SJCRH30 (cell line): Measurements from ENCODE around the gene NFE2L2. TPM values are rescaled to one million over a fixed set of nuclear protein-coding genes. Genes with fewer than 3 reads are reported as not detected.
A peak's percentile ranks its signal among the peaks of the same experiment; 100 is the strongest.
"Not testable (repeated sequence)": the region's sequence is repeated elsewhere in the genome, so short reads cannot be mapped to it uniquely, and the experiment has no call there.

Experiments used
- DNase-seq, 2 experiments: peaks; one replicate each; pipeline ENCODE4 v3.0.0-alpha.2; 2015 to 2020
- H3K27ac ChIP-seq: fragments of 250-450 bp; sonication (Bioruptor Pico); 2 replicates; pipeline ENCODE4 v1.5.1; 2020; ENCODE audit warnings: mild to moderate bottlenecking, moderate library complexity
- H3K27me3 ChIP-seq: fragments of 250-450 bp; sonication (Bioruptor Pico); 2 replicates; pipeline ENCODE4 v1.5.1; 2020; ENCODE audit warnings: mild to moderate bottlenecking, moderate library complexity
- H3K36me3 ChIP-seq: fragments of 250-450 bp; sonication (Bioruptor Pico); 2 replicates; pipeline ENCODE4 v1.5.1; 2020; ENCODE audit warnings: mild to moderate bottlenecking, moderate library complexity
- H3K4me1 ChIP-seq: fragments of 250-450 bp; sonication (Bioruptor Pico); 2 replicates; pipeline ENCODE4 v1.5.1; 2020; ENCODE audit warnings: mild to moderate bottlenecking, moderate library complexity
- H3K4me3 ChIP-seq: fragments of 250-450 bp; sonication (Bioruptor Pico); 2 replicates; pipeline ENCODE4 v1.5.1; 2020; ENCODE audit warnings: mild to moderate bottlenecking, moderate library complexity
- H3K9me3 ChIP-seq: fragments of 250-450 bp; sonication (Bioruptor Pico); replicated peaks from 2 replicates; pipeline ENCODE4 v1.5.1; 2020; ENCODE audit warnings: mild to moderate bottlenecking, moderate library complexity
- total RNA-seq: library from RNA; depleted of rRNA; stranded (reverse); fragments of >200 nt; shearing (Covaris generic); gene quantifications from 2 replicates; pipeline ENCODE4 v1.2.3, GENCODE V29; 2014

NFE2L2 gene
- total RNA-seq, 1 experiment from 2014 or later = 47.7 TPM

GRCh38 chr2:177268187-177268871 lies 3.8 kb upstream of the NFE2L2 start:
- Histone ChIP-seq H3K27me3 (no peaks in the 10 kb centered on the region), H3K4me3 (no peak overlapping the region), H3K27ac (no peak overlapping the region), H3K9me3 (no peaks in the 10 kb centered on the region), H3K36me3 (no peaks in the 10 kb centered on the region), H3K4me1 (peaks cover 17% of the 10 kb centered on the region)
- DNase-seq = no peak

GRCh38 chr2:177266955-177267354 lies 2.4 kb upstream of the NFE2L2 start:
- not testable (repeated sequence) for H3K27ac ChIP-seq
- H3K4me1 ChIP-seq = peaks cover 17% of the 10 kb centered on the region

GRCh38 chr2:177265824-177266817 lies 1.6 kb upstream of the NFE2L2 start:
- Histone ChIP-seq H3K4me3 (peak overlapping the region; percentile 92), H3K27ac (no peak overlapping the region), H3K4me1 (peaks cover 17% of the 10 kb centered on the region), H3K27me3 (no peaks in the 10 kb centered on the region), H3K9me3 (no peaks in the 10 kb centered on the region), H3K36me3 (no peaks in the 10 kb centered on the region)
- DNase-seq = peak in 1 of 2 experiments; percentile 25

More at GRCh38 chr2:177266955-177267354, 2.4 kb upstream of the NFE2L2 start:
- not testable (repeated sequence) for H3K9me3 ChIP-seq, H3K27me3 ChIP-seq, DNase-seq, H3K36me3 ChIP-seq, H3K4me3 ChIP-seq

GRCh38 chr2:177264209-177264692 lies 276 bp downstream of the NFE2L2 start:
- peak in 1 of 2 experiments; percentile 41 for DNase-seq
- Histone ChIP-seq H3K4me1 (peaks cover 17% of the 10 kb centered on the region), H3K9me3 (no peaks in the 10 kb centered on the region), H3K27me3 (no peaks in the 10 kb centered on the region), H3K27ac (peak overlapping the region; percentile 93), H3K4me3 (peak overlapping the region; percentile 92), H3K36me3 (0 out of 2 replicates have a peak, but pooled peaks cover 2% of the 10 kb centered on the region)

- peaks cover 5% of the 10 kb centered on the region for H3K36me3 ChIP-seq
- peak; percentile 95 to 96 for DNase-seq
These were observed 897 bp downstream of the NFE2L2 start for GRCh38 chr2:177263451-177264208.

GRCh38 chr2:177262958-177263450 lies 1.5 kb downstream of the NFE2L2 start:
- peaks cover 17% of the 10 kb centered on the region for H3K4me1 ChIP-seq
- DNase-seq = no peak
- peak overlapping the region; percentile 93 for H3K27ac ChIP-seq
- peaks cover 8% of the 10 kb centered on the region for H3K36me3 ChIP-seq
- H3K27me3 ChIP-seq = no peaks in the 10 kb centered on the region
- H3K9me3 ChIP-seq = no peaks in the 10 kb centered on the region
- H3K4me3 ChIP-seq = peak overlapping the region; percentile 92

More at GRCh38 chr2:177263451-177264208, 897 bp downstream of the NFE2L2 start:
- Histone ChIP-seq H3K27me3 (no peaks in the 10 kb centered on the region), H3K4me1 (peaks cover 17% of the 10 kb centered on the region), H3K27ac (peak overlapping the region; percentile 93), H3K9me3 (no peaks in the 10 kb centered on the region), H3K4me3 (peak overlapping the region; percentile 92)

- peaks cover 11% of the 10 kb centered on the region for H3K36me3 ChIP-seq
- no peak overlapping the region for H3K27ac ChIP-seq
- peak overlapping the region; percentile 92 for H3K4me3 ChIP-seq
- DNase-seq = no peak
- H3K9me3 ChIP-seq = no peaks in the 10 kb centered on the region
- H3K4me1 ChIP-seq = peaks cover 16% of the 10 kb centered on the region
- H3K27me3 ChIP-seq = no peaks in the 10 kb centered on the region
These were observed 2.4 kb downstream of the NFE2L2 start for GRCh38 chr2:177262092-177262491.

- Histone ChIP-seq H3K27me3 (no peaks in the 10 kb centered on the region), H3K4me1 (peaks cover 9% of the 10 kb centered on the region), H3K27ac (no peak overlapping the region), H3K36me3 (peaks cover 11% of the 10 kb centered on the region), H3K4me3 (no peak overlapping the region; the same call in 1 of the 2 replicates), H3K9me3 (no peaks in the 10 kb centered on the region)
- DNase-seq = no peak
These were observed 3.1 kb downstream of the NFE2L2 start for GRCh38 chr2:177261116-177262060.

GRCh38 chr2:177260379-177260778 lies 4.1 kb downstream of the NFE2L2 start:
- H3K4me3 ChIP-seq = no peak overlapping the region

GRCh38 chr2:177258059-177258458 lies 6.5 kb downstream of the NFE2L2 start:
- no peak overlapping the region for H3K4me3 ChIP-seq
- no peak for DNase-seq
- no peaks in the 10 kb centered on the region for H3K4me1 ChIP-seq
- no peaks in the 10 kb centered on the region for H3K9me3 ChIP-seq
- H3K36me3 ChIP-seq = peaks cover 18% of the 10 kb centered on the region
- no peak overlapping the region for H3K27ac ChIP-seq
- no peaks in the 10 kb centered on the region for H3K27me3 ChIP-seq

More at GRCh38 chr2:177260379-177260778, 4.1 kb downstream of the NFE2L2 start:
- Histone ChIP-seq H3K36me3 (peaks cover 11% of the 10 kb centered on the region), H3K9me3 (no peaks in the 10 kb centered on the region), H3K27me3 (no peaks in the 10 kb centered on the region), H3K27ac (no peak overlapping the region), H3K4me1 (no peaks in the 10 kb centered on the region)
- DNase-seq = no peak

GRCh38 chr2:177257471-177257870 lies 7.1 kb downstream of the NFE2L2 start:
- no peak overlapping the region for H3K4me3 ChIP-seq
- no peaks in the 10 kb centered on the region for H3K9me3 ChIP-seq
- H3K27me3 ChIP-seq = no peaks in the 10 kb centered on the region
- peaks cover under 1% of the 10 kb centered on the region; the same call in 1 of the 2 replicates for H3K4me1 ChIP-seq
- H3K27ac ChIP-seq = no peak overlapping the region
- H3K36me3 ChIP-seq = peaks cover 18% of the 10 kb centered on the region
- DNase-seq = no peak

GRCh38 chr2:177256695-177257094 lies 7.8 kb downstream of the NFE2L2 start:
- H3K36me3 ChIP-seq = peaks cover 18% of the 10 kb centered on the region
- no peaks in the 10 kb centered on the region for H3K27me3 ChIP-seq
- DNase-seq = no peak
- no peaks in the 10 kb centered on the region for H3K9me3 ChIP-seq
- H3K4me3 ChIP-seq = no peak overlapping the region
- no peak overlapping the region for H3K27ac ChIP-seq
- peaks cover 2% of the 10 kb centered on the region; the same call in 1 of the 2 replicates for H3K4me1 ChIP-seq

- no peak for DNase-seq
- no peak overlapping the region for H3K27ac ChIP-seq
- H3K4me3 ChIP-seq = no peak overlapping the region
- no peaks in the 10 kb centered on the region for H3K27me3 ChIP-seq
- H3K9me3 ChIP-seq = no peaks in the 10 kb centered on the region
- H3K4me1 ChIP-seq = peaks cover 2% of the 10 kb centered on the region; the same call in 1 of the 2 replicates
- peaks cover 18% of the 10 kb centered on the region for H3K36me3 ChIP-seq
These were observed 8.5 kb downstream of the NFE2L2 start for GRCh38 chr2:177256026-177256425.
